Upper lobe of left lung (tissue), 4 donors: ENCODE measurements around the gene CDC45.

Source experiments
- EP300 ChIP-seq, 4 donors: sonication (generic); formaldehyde crosslinking; IDR thresholded peaks; one replicate each; pipeline ENCODE4 v1.5.1; 2017; ENCODE audit warnings: antibody characterized with exemption in 4 of 4, control low read depth in 2 of 4
- POLR2A ChIP-seq, 4 donors: fragments of 450-650 bp; IDR thresholded peaks; one replicate each; pipeline ENCODE4 v1.5.1; 2016 to 2017; ENCODE audit warnings: antibody characterized with exemption in 4 of 4, mild to moderate bottlenecking in 2 of 4
- POLR2AphosphoS5 ChIP-seq, 2 donors: sonication (generic); formaldehyde crosslinking; IDR thresholded peaks; one replicate each; pipeline ENCODE4 v1.5.1; 2017; ENCODE audit warnings: antibody characterized with exemption in 2 of 2
- TF ChIP-seq, protein P1 (sequence below), 6 experiments: fragments of 450-650 bp in 4 of 6; fragments of 200-600 bp in 2 of 6; sonication (generic) in 2 of 6; IDR thresholded peaks; one replicate each; pipeline ENCODE4 v1.5.1; 2016 to 2019; ENCODE audit warnings: antibody characterized with exemption in 6 of 6

DNA sequence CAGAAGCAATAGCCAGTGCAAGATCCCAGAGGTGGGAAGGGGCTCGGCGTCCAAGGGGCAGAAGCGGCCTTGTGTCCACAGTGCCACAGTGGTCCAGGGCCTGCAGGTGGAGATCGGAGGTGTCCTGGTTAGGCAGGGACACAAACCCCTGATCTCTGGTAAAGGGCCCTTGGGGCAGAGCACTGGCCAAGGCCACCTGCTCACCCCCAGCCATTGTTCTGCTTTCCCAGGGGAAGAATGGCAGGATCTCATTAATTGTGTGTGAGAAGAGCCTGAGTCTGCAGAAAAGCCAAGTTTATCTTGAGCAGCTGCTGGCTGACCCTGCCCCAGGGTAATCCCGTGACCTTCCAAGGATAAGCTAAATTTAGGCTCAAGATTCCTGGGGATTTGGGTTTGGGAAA is 47.6 kb downstream of the CDC45 start:
- TF ChIP-seq POLR2AphosphoS5 (IDR thresholded peaks at IDR 0.05) (no peak), POLR2A (IDR thresholded peaks at IDR 0.05) (no peak), EP300 (IDR thresholded peaks at IDR 0.05) (no peak)
- TF ChIP-seq, protein P1, sequence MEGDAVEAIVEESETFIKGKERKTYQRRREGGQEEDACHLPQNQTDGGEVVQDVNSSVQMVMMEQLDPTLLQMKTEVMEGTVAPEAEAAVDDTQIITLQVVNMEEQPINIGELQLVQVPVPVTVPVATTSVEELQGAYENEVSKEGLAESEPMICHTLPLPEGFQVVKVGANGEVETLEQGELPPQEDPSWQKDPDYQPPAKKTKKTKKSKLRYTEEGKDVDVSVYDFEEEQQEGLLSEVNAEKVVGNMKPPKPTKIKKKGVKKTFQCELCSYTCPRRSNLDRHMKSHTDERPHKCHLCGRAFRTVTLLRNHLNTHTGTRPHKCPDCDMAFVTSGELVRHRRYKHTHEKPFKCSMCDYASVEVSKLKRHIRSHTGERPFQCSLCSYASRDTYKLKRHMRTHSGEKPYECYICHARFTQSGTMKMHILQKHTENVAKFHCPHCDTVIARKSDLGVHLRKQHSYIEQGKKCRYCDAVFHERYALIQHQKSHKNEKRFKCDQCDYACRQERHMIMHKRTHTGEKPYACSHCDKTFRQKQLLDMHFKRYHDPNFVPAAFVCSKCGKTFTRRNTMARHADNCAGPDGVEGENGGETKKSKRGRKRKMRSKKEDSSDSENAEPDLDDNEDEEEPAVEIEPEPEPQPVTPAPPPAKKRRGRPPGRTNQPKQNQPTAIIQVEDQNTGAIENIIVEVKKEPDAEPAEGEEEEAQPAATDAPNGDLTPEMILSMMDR (IDR thresholded peaks at IDR 0.05), result no peak
